ENCODE results near the gene CCSER1. TPM values are rescaled to one million over a fixed set of nuclear protein-coding genes. Genes with fewer than 3 reads are reported as not detected.
A peak's percentile ranks its signal among the peaks of the same experiment; 100 is the strongest.

The CCSER1 gene
- total RNA-seq, 1 experiment from 2014 or later, result 0.63 TPM

GRCh38 chr4:90798948-90799347 lies 671.8 kb downstream of the CCSER1 start:
- intact Hi-C loops (cut with micrococcal nuclease), result no loop called here
- Mint-ChIP-seq H3K27ac (ENCODE audit: low read depth, unreplicated experiment) (no peak overlapping the region), H3K4me3 (ENCODE audit: unreplicated experiment) (no peak overlapping the region), H3K4me1 (ENCODE audit: insufficient read depth, unreplicated experiment) (no peaks in the 10 kb centered on the region), H3K36me3 (ENCODE audit: insufficient read depth, unreplicated experiment) (no peaks in the 10 kb centered on the region), H3K9me3 (ENCODE audit: unreplicated experiment) (peaks cover 8% of the 10 kb centered on the region), H3K27me3 (ENCODE audit: insufficient read depth, unreplicated experiment) (no peaks in the 10 kb centered on the region)
- BruUV-seq (replicated peaks), result no TSS peak
- ChIA-PET POLR2A (no interaction called here), CTCF (no interaction called here)
- DNase-seq (ENCODE audit: unreplicated experiment), result no peak
- TF ChIP-seq, protein P1, sequence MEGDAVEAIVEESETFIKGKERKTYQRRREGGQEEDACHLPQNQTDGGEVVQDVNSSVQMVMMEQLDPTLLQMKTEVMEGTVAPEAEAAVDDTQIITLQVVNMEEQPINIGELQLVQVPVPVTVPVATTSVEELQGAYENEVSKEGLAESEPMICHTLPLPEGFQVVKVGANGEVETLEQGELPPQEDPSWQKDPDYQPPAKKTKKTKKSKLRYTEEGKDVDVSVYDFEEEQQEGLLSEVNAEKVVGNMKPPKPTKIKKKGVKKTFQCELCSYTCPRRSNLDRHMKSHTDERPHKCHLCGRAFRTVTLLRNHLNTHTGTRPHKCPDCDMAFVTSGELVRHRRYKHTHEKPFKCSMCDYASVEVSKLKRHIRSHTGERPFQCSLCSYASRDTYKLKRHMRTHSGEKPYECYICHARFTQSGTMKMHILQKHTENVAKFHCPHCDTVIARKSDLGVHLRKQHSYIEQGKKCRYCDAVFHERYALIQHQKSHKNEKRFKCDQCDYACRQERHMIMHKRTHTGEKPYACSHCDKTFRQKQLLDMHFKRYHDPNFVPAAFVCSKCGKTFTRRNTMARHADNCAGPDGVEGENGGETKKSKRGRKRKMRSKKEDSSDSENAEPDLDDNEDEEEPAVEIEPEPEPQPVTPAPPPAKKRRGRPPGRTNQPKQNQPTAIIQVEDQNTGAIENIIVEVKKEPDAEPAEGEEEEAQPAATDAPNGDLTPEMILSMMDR (IDR thresholded peaks at IDR 0.05; ENCODE audit: unreplicated experiment), result no peak

GRCh38 chr4:90799895-90800294 lies 672.7 kb downstream of the CCSER1 start:
- Mint-ChIP-seq H3K9me3 (ENCODE audit: unreplicated experiment) (peaks cover 8% of the 10 kb centered on the region), H3K36me3 (ENCODE audit: insufficient read depth, unreplicated experiment) (no peaks in the 10 kb centered on the region), H3K4me3 (ENCODE audit: unreplicated experiment) (no peak overlapping the region), H3K27me3 (ENCODE audit: insufficient read depth, unreplicated experiment) (no peaks in the 10 kb centered on the region), H3K27ac (ENCODE audit: low read depth, unreplicated experiment) (no peak overlapping the region), H3K4me1 (ENCODE audit: insufficient read depth, unreplicated experiment) (no peaks in the 10 kb centered on the region)
- BruUV-seq (replicated peaks), result no TSS peak
- intact Hi-C loops (cut with micrococcal nuclease), result no loop called here
- DNase-seq (ENCODE audit: unreplicated experiment), result peak; percentile 4
- POLR2A ChIA-PET, result no interaction called here
- TF ChIP-seq, protein P1 (IDR thresholded peaks at IDR 0.05; ENCODE audit: unreplicated experiment), result no peak
- CTCF ChIA-PET, result interaction anchor here (0.5 to 1.0 kb wide), 6 partner anchors 8 to 1544 kb away, joined by 3 to 4 read pairs (median 3); no protein-coding TSS in a partner anchor

GRCh38 chr4:90815569-90815968 lies 688.4 kb downstream of the CCSER1 start:
- Mint-ChIP-seq H3K4me3 (ENCODE audit: unreplicated experiment) (no peak overlapping the region), H3K36me3 (ENCODE audit: insufficient read depth, unreplicated experiment) (peaks cover 5% of the 10 kb centered on the region), H3K9me3 (ENCODE audit: unreplicated experiment) (peaks cover 26% of the 10 kb centered on the region), H3K27ac (ENCODE audit: low read depth, unreplicated experiment) (no peak overlapping the region), H3K27me3 (ENCODE audit: insufficient read depth, unreplicated experiment) (no peaks in the 10 kb centered on the region), H3K4me1 (ENCODE audit: insufficient read depth, unreplicated experiment) (no peaks in the 10 kb centered on the region)
- CTCF ChIA-PET, result no interaction called here
- TF ChIP-seq, protein P1 (IDR thresholded peaks at IDR 0.05; ENCODE audit: unreplicated experiment), result no peak
- POLR2A ChIA-PET, result no interaction called here
- BruUV-seq (replicated peaks), result no TSS peak
- intact Hi-C loops (cut with micrococcal nuclease), result no loop called here
- no peak for DNase-seq (ENCODE audit: unreplicated experiment)

DNA sequence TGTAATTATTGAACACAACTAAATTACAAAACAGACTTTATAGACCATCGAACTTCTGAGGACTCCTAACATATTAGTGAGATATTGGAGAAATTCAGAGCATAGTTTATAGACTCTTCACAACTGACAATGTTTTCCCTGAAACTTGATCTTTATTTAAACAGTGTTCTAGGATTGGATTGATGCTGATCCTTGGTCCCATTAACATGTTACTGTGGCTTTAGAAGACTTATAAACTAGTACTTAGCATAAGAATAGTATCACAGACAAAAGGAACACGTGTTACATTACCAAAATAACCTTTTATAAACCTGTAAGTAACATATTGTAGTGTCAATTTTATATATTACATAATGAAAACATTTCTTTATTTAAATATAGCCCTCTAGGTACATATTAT lies 689.6 kb downstream of the CCSER1 start:
- no peak overlapping the region for H3K4me3 Mint-ChIP-seq (ENCODE audit: unreplicated experiment)
- DNase-seq (ENCODE audit: unreplicated experiment), result no peak
- BruUV-seq (replicated peaks), result no TSS peak
- intact Hi-C loops (cut with micrococcal nuclease), result no loop called here
- H3K9me3 Mint-ChIP-seq (ENCODE audit: unreplicated experiment), result peaks cover 26% of the 10 kb centered on the region
- H3K27ac Mint-ChIP-seq (ENCODE audit: low read depth, unreplicated experiment), result no peak overlapping the region
- POLR2A ChIA-PET, result no interaction called here
- peaks cover 5% of the 10 kb centered on the region for H3K36me3 Mint-ChIP-seq (ENCODE audit: insufficient read depth, unreplicated experiment)
- CTCF ChIA-PET, result no interaction called here
- H3K4me1 Mint-ChIP-seq (ENCODE audit: insufficient read depth, unreplicated experiment), result no peaks in the 10 kb centered on the region
- no peaks in the 10 kb centered on the region for H3K27me3 Mint-ChIP-seq (ENCODE audit: insufficient read depth, unreplicated experiment)
- TF ChIP-seq, protein P1 (IDR thresholded peaks at IDR 0.05; ENCODE audit: unreplicated experiment), result no peak

All from MCF 10A (cell line).